SK-N-SH treated with all-trans-retinoic acid at 6 μM for 48 hours (cell line): ENCODE measurements around the gene FRS2.

Source experiments
- RARB ChIP-seq: fragments of 250-450 bp; sonication (Bioruptor Pico); IDR thresholded peaks from 2 replicates; pipeline ENCODE4 v1.8.0; 2021; ENCODE audit warnings: mild to moderate bottlenecking, moderate library complexity
- ZFP3 ChIP-seq: fragments of 250-450 bp; sonication (Bioruptor Pico); IDR thresholded peaks from 2 replicates; pipeline ENCODE4 v1.5.0; 2020; ENCODE audit warnings: mild to moderate bottlenecking, moderate library complexity
- ZFP30 ChIP-seq: fragments of 450-650 bp; formaldehyde crosslinking; IDR thresholded peaks from 2 replicates; pipeline ENCODE4 v1.5.0; 2022; ENCODE audit warnings: mild to moderate bottlenecking, moderate library complexity
- TF ChIP-seq, protein P1 (sequence below): fragments of 250-450 bp; sonication (Bioruptor Pico); IDR thresholded peaks from 2 replicates; pipeline ENCODE4 v1.5.1; 2021; ENCODE audit warnings: mild to moderate bottlenecking, moderate library complexity

- TF ChIP-seq ZFP3 (CRISPR knock-in tag) (peak; percentile 38; the same call in 1 of the 2 replicates), RARB (CRISPR knock-in tag) (no peak), ZFP30 (CRISPR knock-in tag) (no peak)
- TF ChIP-seq, protein P1, sequence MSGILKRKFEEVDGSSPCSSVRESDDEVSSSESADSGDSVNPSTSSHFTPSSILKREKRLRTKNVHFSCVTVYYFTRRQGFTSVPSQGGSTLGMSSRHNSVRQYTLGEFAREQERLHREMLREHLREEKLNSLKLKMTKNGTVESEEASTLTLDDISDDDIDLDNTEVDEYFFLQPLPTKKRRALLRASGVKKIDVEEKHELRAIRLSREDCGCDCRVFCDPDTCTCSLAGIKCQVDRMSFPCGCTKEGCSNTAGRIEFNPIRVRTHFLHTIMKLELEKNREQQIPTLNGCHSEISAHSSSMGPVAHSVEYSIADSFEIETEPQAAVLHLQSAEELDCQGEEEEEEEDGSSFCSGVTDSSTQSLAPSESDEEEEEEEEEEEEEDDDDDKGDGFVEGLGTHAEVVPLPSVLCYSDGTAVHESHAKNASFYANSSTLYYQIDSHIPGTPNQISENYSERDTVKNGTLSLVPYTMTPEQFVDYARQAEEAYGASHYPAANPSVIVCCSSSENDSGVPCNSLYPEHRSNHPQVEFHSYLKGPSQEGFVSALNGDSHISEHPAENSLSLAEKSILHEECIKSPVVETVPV (CRISPR knock-in tag) = no peak; the same call in 1 of the 2 replicates
Measured at GRCh38 chr12:69585189-69586062, 115.2 kb downstream of the FRS2 start, which contains the start of gene CCT2.
